HG02759 (cell line): ENCODE measurements around the gene EPS8L2.
A peak's percentile ranks its signal among the peaks of the same experiment; 100 is the strongest.

ENCODE experiments used
- ATAC-seq: cut with Tn5 transposase; IDR thresholded peaks from one replicate; pipeline ENCODE4 v1.9.1; 2021; ENCODE audit warnings: mild to moderate bottlenecking, moderate library complexity; ENCODE audit not compliant: unreplicated experiment

The EPS8L2 gene

GRCh38 chr11:748007-748359 is 42.0 kb downstream of the EPS8L2 start:
- peak; percentile 2 for ATAC-seq

DNA sequence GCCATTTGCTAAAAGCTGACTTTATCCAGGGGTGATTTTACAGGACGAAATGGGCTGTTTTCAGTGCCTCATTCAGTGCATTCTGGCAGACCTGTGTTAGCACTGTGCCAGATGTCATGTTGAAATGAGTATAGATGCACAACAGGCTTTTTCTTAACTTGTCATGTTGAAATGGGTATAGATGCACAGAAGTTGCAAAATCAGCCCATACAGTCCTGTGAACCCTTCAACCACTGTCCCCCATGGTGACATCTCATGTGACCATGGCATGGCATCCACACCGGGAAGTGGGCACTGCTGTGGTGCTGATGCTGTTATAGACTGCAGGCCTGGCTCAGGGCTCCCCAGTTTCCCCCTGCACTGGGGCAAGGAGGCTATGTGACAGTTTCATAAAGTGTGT is 43.7 kb downstream of the EPS8L2 start:
- ATAC-seq, result no peak

DNA sequence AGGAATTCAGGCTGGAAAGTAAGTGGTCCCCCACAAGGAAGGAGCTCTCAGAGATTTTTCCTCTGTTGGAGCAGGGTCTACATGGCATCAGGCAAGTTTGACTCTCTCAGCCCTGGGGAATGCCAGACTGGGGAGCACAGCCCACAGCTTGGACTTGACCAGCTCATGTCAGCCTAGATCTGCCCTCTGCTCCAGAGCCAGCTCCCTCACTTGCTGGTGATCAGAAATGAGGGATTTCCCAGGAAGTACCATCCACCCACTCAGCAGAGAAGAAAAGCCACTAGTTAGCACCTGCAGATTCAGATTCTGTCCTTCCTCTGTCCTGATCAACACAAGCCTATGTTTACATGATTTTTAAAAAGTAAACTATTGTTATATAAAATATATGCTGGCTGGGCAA is 54.2 kb downstream of the EPS8L2 start:
- no peak for ATAC-seq

GRCh38 chr11:761526-762108 is 55.6 kb downstream of the EPS8L2 start:
- ATAC-seq, result no peak

- no peak for ATAC-seq
Measured at GRCh38 chr11:762421-763072, 56.5 kb downstream of the EPS8L2 start.

DNA sequence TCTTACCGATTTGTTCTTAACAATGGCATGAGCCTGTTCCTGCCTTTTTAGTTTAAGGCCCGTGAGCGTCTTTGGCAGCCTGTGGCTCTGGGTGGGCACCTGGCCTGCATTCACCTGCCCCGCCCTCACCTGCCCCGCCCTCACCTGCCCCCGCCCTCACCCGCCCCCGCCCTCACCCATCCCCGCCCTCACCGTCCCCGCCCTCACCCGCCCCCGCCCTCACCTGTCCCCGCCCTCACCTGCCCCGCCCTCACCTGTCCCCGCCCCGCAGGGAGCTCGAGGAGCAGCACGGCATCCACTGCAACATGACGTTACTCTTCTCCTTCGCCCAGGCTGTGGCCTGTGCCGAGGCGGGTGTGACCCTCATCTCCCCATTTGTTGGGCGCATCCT is 57.0 kb downstream of the EPS8L2 start:
- no peak for ATAC-seq

- no peak for ATAC-seq
Measured at GRCh38 chr11:763549-764321, 57.7 kb downstream of the EPS8L2 start.

DNA sequence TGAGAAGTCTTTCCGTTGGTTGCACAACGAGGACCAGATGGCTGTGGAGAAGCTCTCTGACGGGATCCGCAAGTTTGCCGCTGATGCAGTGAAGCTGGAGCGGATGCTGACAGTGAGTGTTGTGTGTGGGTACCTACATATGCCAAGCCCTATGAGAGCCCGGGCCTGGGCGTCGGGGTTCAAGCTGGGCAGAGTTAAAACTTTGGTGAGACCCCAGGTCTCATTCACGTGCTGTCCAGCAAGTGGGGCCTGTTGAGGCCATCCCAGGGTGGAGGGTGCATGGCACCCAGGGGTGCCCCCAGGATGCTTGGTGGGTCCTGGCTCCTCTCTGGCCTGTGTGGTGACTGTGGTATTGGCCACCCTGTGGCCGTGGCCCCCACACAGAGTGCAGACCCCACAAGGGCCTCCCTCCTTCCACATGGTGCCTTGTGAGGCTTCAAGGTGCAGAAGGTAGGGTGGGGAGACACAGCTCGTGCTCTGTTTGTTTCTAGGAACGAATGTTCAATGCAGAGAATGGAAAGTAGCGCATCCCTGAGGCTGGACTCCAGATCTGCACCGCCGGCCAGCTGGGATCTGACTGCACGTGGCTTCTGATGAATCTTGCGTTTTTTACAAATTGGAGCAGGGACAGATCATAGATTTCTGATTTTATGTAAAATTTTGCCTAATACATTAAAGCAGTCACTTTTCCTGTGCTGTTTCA is 58.4 kb downstream of the EPS8L2 start:
- no peak for ATAC-seq

GRCh38 chr11:765025-765801 is 59.2 kb downstream of the EPS8L2 start:
- ATAC-seq, result no peak

GRCh38 chr11:765802-766091 is 59.7 kb downstream of the EPS8L2 start:
- ATAC-seq, result no peak

DNA sequence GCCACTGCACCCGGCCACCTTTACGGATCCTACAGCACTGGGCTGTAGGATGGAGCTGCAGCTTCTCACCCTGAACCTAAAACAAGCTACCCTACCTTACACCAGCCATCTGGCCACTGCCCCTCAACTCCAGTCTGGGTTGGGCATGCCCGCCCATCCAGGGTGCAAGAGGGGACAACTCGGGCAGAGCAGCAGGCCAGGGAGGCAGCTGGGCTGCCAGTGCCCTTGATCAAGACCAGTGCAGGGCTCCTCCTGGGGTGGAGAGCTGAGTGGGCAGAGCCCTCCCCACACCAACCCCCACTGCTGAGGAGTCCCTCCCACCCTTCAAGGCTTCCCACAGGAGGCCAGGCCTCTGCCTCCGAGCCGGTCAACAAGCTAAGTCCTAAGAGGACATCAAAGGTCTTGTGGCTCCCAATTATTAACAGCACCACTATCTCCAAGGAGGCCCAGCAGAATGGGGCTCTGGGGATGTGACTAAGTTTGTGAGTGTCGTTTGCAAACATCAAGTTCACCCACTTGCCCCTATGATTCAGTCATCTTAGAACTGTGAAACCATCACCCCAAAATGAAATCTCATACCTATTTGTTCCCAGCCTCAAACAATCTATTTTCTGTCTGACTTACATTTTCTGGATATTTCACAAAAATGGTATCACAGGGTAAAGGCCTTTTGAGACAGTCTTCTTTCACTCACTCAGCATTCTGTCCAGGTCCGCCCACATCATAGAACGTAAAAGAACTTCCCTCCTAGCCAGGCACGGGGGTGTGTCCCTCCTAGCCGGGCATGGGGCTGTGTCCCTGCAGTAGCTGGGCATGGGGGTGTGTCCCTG is 60.3 kb downstream of the EPS8L2 start:
- ATAC-seq, result no peak

DNA sequence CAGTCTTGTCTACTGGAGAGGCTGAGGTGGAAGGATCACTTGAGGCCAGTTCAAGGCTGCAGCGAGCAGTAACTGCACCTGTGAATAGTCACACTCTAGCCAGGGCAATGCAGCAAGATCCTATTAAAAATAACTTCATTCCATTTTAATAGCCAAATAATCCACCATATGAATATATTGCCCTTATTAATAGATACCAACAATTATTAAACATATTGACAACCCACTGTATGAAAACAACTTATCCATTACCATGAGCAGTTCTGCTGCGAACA is 60.8 kb downstream of the EPS8L2 start:
- no peak for ATAC-seq

GRCh38 chr11:767238-767637 is 61.2 kb downstream of the EPS8L2 start:
- no peak for ATAC-seq

DNA sequence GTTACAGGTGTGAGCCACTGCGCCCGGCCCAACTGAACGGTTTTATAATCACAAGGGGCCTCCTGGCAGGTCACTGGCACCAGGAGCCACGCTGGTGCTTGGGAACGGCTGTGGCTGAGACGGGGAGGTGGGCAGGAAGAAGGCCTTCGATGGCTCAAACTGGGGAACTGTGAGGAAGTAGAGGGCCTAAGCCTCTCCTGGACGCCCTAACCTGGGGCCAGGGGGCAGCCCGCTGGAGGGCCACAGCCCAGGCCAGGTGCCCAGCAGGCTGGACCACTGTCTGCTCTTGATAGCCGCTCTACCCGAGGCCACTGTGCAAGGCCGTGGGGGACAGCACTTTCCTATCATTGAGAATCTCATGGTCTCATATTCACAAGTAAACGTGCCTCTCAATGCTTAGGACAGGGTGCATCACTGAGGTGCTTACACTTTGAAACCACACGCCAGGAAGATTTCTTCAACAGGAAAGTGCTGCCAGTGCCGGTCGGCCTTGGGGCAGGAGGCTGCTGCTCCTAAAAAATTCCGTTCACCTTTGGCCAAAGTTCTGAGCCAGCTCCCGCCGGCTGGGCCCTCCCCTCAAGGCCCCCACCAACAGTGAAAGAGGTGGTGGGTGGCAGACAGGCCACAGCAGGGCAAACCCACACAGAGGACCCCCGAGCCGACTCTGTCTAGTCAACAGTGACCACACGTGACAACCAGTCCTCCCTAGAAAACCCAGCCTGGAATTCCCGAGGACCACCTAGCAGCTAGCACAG is 64.0 kb downstream of the EPS8L2 start:
- ATAC-seq, result no peak

- ATAC-seq, result no peak
Measured at GRCh38 chr11:770642-771616, 64.9 kb downstream of the EPS8L2 start.

- no peak for ATAC-seq
Measured at GRCh38 chr11:771617-772204, 65.7 kb downstream of the EPS8L2 start.

GRCh38 chr11:772429-773390 is 66.7 kb downstream of the EPS8L2 start:
- no peak for ATAC-seq
